ENCODE measurements around the gene LPP. TPM values are rescaled to one million over a fixed set of nuclear protein-coding genes. Genes with fewer than 3 reads are reported as not detected.

LPP gene
- total RNA-seq, 2 experiments from 2014 or later = 49.6 to 54.3 TPM

DNA sequence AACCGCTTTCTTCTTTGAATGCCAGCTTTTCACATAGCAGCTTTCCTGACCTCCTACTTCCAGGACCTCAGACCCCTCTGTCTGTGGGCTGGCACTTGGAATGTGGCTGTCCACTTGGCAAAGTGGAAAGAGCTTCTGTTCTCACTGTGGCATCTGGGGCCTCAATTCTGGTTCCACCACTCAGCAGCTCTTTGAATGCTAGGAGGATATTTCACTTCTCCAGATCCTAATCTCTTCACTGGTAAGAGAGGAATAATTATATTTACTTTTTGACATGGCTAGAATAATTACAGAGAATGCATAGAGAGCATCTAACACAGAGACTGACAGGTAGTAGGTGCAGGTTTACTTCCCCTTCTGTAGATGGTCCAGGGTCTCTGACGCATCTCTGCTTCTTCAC, 405.9 kb downstream of the LPP start:
- Mint-ChIP-seq H3K4me3 (no peak overlapping the region), H3K4me1 (peaks cover 5% of the 10 kb centered on the region), H3K9me3 (peaks cover 2% of the 10 kb centered on the region), H3K36me3 (no peaks in the 10 kb centered on the region), H3K27me3 (no peaks in the 10 kb centered on the region), H3K27ac (no peak overlapping the region)
- DNase-seq (no peak), ATAC-seq (ENCODE audit: low read depth) (no peak)
- POLR2A ChIA-PET = no interaction called here

- Mint-ChIP-seq H3K4me3 (no peak overlapping the region), H3K27ac (no peak overlapping the region), H3K36me3 (no peaks in the 10 kb centered on the region), H3K27me3 (no peaks in the 10 kb centered on the region), H3K9me3 (peaks cover 2% of the 10 kb centered on the region), H3K4me1 (peaks cover 5% of the 10 kb centered on the region)
- DNase-seq (no peak), ATAC-seq (ENCODE audit: low read depth) (no peak)
- POLR2A ChIA-PET = no interaction called here
Measured at GRCh38 chr3:188562144-188562543, 408.2 kb downstream of the LPP start.

GRCh38 chr3:188567478-188568195, 413.7 kb downstream of the LPP start:
- Mint-ChIP-seq H3K9me3 (no peaks in the 10 kb centered on the region), H3K4me1 (peaks cover 5% of the 10 kb centered on the region), H3K27ac (no peak overlapping the region), H3K4me3 (no peak overlapping the region), H3K27me3 (no peaks in the 10 kb centered on the region), H3K36me3 (no peaks in the 10 kb centered on the region)
- POLR2A ChIA-PET = no interaction called here
- ATAC-seq (ENCODE audit: low read depth) (no peak), DNase-seq (no peak)

GRCh38 chr3:188568736-188569135, 414.8 kb downstream of the LPP start:
- POLR2A ChIA-PET = no interaction called here

GRCh38 chr3:188571531-188572095, 417.7 kb downstream of the LPP start:
- POLR2A ChIA-PET = no interaction called here
- Mint-ChIP-seq H3K9me3 (no peaks in the 10 kb centered on the region), H3K4me3 (no peak overlapping the region), H3K4me1 (peaks cover 5% of the 10 kb centered on the region), H3K27ac (no peak overlapping the region), H3K36me3 (no peaks in the 10 kb centered on the region), H3K27me3 (no peaks in the 10 kb centered on the region)
- no peak for DNase-seq
- no peak for ATAC-seq (ENCODE audit: low read depth)

More at GRCh38 chr3:188568736-188569135, 414.8 kb downstream of the LPP start:
- Mint-ChIP-seq H3K27ac (no peak overlapping the region), H3K36me3 (no peaks in the 10 kb centered on the region), H3K4me3 (no peak overlapping the region), H3K9me3 (no peaks in the 10 kb centered on the region), H3K4me1 (peaks cover 5% of the 10 kb centered on the region), H3K27me3 (no peaks in the 10 kb centered on the region)
- ATAC-seq (ENCODE audit: low read depth) (no peak), DNase-seq (no peak)

GRCh38 chr3:188573291-188573940, 419.5 kb downstream of the LPP start:
- DNase-seq (no peak), ATAC-seq (ENCODE audit: low read depth) (no peak)
- POLR2A ChIA-PET = no interaction called here
- H3K9me3 Mint-ChIP-seq = no peaks in the 10 kb centered on the region
- H3K27me3 Mint-ChIP-seq = no peaks in the 10 kb centered on the region
- H3K27ac Mint-ChIP-seq = no peak overlapping the region
- H3K4me1 Mint-ChIP-seq = peaks cover 5% of the 10 kb centered on the region
- H3K4me3 Mint-ChIP-seq = no peak overlapping the region
- H3K36me3 Mint-ChIP-seq = no peaks in the 10 kb centered on the region

- Mint-ChIP-seq H3K4me3 (no peak overlapping the region), H3K4me1 (no peaks in the 10 kb centered on the region), H3K9me3 (no peaks in the 10 kb centered on the region), H3K27ac (no peak overlapping the region), H3K36me3 (no peaks in the 10 kb centered on the region), H3K27me3 (no peaks in the 10 kb centered on the region)
- POLR2A ChIA-PET = no interaction called here
- no peak for ATAC-seq (ENCODE audit: low read depth)
- DNase-seq = no peak
Measured at GRCh38 chr3:188573956-188574355, 420.0 kb downstream of the LPP start.

DNA sequence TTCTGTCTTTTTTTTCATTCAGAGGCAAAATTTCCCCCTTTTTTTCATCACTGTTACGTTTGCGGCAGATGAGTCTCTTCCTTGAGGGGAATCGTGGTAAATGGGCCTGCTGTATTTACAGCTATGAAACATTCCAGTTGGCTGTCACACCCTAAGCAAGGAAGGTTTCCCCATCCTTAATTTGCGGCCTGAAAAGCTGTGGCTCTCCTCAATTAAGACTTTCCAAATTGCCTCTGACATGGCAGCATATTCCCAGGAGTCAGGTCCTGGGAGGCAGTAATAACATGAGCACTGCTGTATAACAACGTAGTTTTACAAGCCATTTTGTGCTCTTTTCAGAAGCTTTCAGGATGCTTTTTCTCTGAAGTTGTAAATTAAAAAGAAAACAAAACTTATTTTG, 420.9 kb downstream of the LPP start:
- Mint-ChIP-seq H3K27me3 (no peaks in the 10 kb centered on the region), H3K4me1 (no peaks in the 10 kb centered on the region), H3K36me3 (no peaks in the 10 kb centered on the region), H3K4me3 (no peak overlapping the region), H3K27ac (no peak overlapping the region), H3K9me3 (no peaks in the 10 kb centered on the region)
- DNase-seq (no peak), ATAC-seq (ENCODE audit: low read depth) (no peak)
- POLR2A ChIA-PET = no interaction called here

DNA sequence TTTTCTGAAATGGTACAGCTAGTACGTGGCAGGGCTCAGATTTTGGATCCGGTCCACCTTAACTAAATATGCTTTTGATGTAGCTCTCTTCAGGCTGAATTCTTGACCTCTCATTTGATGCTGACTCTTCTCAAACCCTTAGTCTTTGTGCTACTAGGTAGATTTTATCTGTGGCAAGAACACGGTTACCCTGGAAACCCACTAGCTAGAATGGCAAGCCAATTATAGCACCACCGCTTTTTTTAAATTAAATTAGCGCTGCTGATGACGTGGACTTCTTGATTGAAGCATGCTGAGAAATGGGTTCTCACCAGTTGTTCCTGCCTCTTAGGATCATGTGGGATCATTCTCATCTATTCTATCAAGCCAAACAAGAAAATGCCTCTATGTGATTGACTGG, 421.5 kb downstream of the LPP start:
- ATAC-seq (ENCODE audit: low read depth) (no peak), DNase-seq (no peak)
- POLR2A ChIA-PET = no interaction called here
- Mint-ChIP-seq H3K4me3 (no peak overlapping the region), H3K9me3 (no peaks in the 10 kb centered on the region), H3K27ac (no peak overlapping the region), H3K27me3 (no peaks in the 10 kb centered on the region), H3K36me3 (no peaks in the 10 kb centered on the region), H3K4me1 (no peaks in the 10 kb centered on the region)

DNA sequence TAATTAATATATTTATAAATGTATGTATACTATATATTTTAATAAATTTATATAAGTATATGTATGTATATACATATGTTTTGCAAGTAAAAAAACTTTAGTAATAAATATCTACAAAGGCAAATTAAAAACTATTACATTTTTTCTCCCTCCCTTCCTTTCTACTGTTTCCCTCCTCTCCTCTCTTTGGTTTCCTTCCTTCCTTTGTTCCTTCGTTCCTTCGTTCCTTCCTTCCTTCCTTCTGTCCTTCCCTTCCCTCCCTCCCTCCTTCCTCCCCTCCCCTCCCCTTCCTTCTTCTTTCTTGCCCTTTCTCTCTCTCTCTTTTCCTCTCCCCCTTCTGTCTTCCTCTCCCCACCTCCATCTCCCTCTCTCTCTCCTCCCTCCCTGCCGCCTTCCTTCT, 423.6 kb downstream of the LPP start:
- no peaks in the 10 kb centered on the region for H3K9me3 Mint-ChIP-seq

DNA sequence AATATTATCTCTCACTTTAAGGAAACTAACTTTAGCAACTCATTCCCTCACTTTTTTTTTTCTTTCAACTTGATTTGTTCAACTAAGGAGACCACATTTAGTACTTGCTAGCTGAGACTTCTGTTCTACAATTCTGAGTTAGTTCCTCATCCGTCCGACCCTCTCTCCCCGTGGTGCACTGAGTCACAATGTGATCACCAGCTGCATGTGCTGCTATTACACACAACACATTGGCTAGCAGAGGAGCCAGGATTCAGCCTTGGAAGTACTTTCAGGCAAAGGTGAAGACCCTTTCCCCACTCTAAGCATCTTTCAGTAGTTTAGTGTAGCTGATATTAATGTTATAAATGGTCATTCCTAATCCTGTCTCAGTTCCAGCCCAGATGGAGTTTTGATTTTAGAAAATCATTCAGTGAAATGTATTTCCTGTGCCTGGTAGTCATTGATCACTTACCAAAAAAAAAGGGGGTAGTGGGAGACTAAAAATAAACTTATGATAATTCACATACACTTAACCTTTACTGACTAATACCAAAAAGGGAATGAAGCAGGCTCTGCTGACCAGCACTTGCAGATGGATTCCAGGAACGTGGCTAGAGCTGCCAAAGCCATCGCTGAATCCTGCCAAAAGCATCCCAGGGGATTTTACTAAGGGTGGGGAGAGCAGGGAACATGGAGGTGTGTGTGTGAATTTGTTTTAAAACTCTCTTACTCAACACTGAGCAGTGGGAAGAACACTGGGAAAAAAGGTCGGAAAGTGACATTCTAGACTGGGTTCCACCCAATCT, 424.8 kb downstream of the LPP start:
- POLR2A ChIA-PET = no interaction called here
- no peaks in the 10 kb centered on the region for H3K9me3 Mint-ChIP-seq
- no peaks in the 10 kb centered on the region for H3K4me1 Mint-ChIP-seq
- ATAC-seq (ENCODE audit: low read depth) = no peak
- H3K27me3 Mint-ChIP-seq = no peaks in the 10 kb centered on the region
- H3K27ac Mint-ChIP-seq = no peak overlapping the region
- no peak overlapping the region for H3K4me3 Mint-ChIP-seq
- DNase-seq = no peak
- H3K36me3 Mint-ChIP-seq = no peaks in the 10 kb centered on the region

More for the DNA sequence above, 423.6 kb downstream of the LPP start:
- no peaks in the 10 kb centered on the region for H3K4me1 Mint-ChIP-seq
- POLR2A ChIA-PET = no interaction called here
- ATAC-seq (ENCODE audit: low read depth) (no peak), DNase-seq (no peak)
- H3K4me3 Mint-ChIP-seq = no peak overlapping the region
- H3K27me3 Mint-ChIP-seq = no peaks in the 10 kb centered on the region
- H3K27ac Mint-ChIP-seq = no peak overlapping the region
- no peaks in the 10 kb centered on the region for H3K36me3 Mint-ChIP-seq

DNA sequence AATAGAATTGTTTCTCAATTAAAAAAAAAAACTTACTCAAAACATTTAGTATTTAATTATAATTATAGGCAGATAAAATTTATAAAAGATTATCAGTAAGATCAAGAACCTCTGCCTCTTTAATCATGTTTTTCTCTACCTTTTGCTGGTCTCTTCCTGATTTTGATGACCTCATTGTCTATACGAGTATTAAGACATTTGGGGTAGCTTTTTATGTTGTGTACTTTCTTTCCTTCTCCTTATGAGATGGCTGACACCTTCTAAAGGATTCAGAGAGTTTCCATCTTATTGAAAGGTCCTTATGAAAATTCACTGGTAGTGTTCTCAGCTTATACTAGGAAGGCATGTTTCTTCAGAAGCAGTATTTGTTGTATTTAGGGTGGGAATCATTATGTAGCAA, 426.3 kb downstream of the LPP start:
- H3K9me3 Mint-ChIP-seq = no peaks in the 10 kb centered on the region
- DNase-seq = no peak
- H3K36me3 Mint-ChIP-seq = peaks cover 1% of the 10 kb centered on the region
- H3K27me3 Mint-ChIP-seq = no peaks in the 10 kb centered on the region
- POLR2A ChIA-PET = no interaction called here
- no peak overlapping the region for H3K27ac Mint-ChIP-seq
- H3K4me1 Mint-ChIP-seq = peaks cover 6% of the 10 kb centered on the region
- no peak overlapping the region for H3K4me3 Mint-ChIP-seq
- no peak for ATAC-seq (ENCODE audit: low read depth)

DNA sequence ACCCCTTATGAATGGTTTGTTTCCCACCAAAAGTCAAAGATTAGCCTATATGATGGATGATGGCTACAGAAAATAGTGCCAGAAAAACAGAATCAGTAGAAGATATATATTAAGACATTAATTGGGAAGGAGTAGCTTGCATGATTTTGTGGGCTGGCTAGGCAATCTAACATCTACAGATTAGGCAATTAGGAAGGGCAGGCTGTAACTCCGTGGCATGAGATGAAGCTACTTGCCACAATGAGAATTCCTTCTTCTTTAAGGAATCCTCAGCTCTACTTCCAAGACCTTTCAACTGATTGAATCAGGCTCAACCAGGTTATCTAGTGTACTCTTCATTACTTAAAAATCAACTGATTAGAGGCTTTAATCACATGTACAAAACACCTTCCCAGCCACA, 426.7 kb downstream of the LPP start:
- H3K4me1 Mint-ChIP-seq = peaks cover 7% of the 10 kb centered on the region
- no peak overlapping the region for H3K27ac Mint-ChIP-seq
- DNase-seq (no peak), ATAC-seq (ENCODE audit: low read depth) (no peak)
- POLR2A ChIA-PET = no interaction called here
- H3K36me3 Mint-ChIP-seq = peaks cover 1% of the 10 kb centered on the region
- no peaks in the 10 kb centered on the region for H3K27me3 Mint-ChIP-seq
- no peaks in the 10 kb centered on the region for H3K9me3 Mint-ChIP-seq
- H3K4me3 Mint-ChIP-seq = no peak overlapping the region

DNA sequence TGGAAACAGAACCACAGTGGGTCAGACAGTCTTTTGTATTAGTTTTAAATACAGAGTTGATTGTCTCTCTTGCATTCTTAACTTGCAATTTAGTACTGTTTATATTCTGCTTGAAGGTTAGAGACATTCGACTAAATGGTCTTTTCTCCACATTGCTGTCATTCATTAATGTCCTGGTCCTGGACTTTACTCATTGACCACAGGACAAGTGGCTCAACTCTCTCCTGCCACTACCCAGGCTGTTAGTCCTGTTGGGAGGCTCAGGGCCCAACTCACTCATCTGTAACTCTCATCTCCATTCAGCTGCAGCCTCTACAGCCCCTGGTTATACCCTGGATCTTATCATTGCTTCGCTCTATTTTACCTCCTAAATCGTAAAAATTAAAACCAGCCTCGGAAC, 427.4 kb downstream of the LPP start:
- Mint-ChIP-seq H3K9me3 (no peaks in the 10 kb centered on the region), H3K27ac (no peak overlapping the region), H3K36me3 (peaks cover 1% of the 10 kb centered on the region), H3K27me3 (no peaks in the 10 kb centered on the region), H3K4me1 (peaks cover 7% of the 10 kb centered on the region), H3K4me3 (no peak overlapping the region)
- ATAC-seq (ENCODE audit: low read depth) (no peak), DNase-seq (no peak)
- POLR2A ChIA-PET = no interaction called here
